HL-60/S4 treated with phorbol 12-myristate 13-acetate at 8.2 ng/mL for 4 days and 3 days (cell line): Measurements from ENCODE around the gene ARPP21.

Source experiments
- in situ Hi-C: fragments of 300-500 bp; cut with MboI; formaldehyde crosslinking; loops from 2 replicates; pipeline ENCODE4 v1.15.0; 2022; ENCODE audit warnings: low sequenced_read_pairs

ARPP21 gene

GRCh38 chr3:35641331-35641730 lies 2.0 kb downstream of the ARPP21 start:
- in situ Hi-C loops: no loop called here

GRCh38 chr3:35641920-35642527 lies 2.7 kb downstream of the ARPP21 start:
- in situ Hi-C loops: no loop called here

GRCh38 chr3:35643495-35643894 lies 4.2 kb downstream of the ARPP21 start:
- in situ Hi-C loops: no loop called here

- in situ Hi-C loops: no loop called here
Measured at GRCh38 chr3:35644451-35644850, 5.1 kb downstream of the ARPP21 start.

- in situ Hi-C loops: no loop called here
Measured at GRCh38 chr3:35645189-35645588, 5.9 kb downstream of the ARPP21 start.

- in situ Hi-C loops: no loop called here
Measured at GRCh38 chr3:35646081-35646480, 6.8 kb downstream of the ARPP21 start.

- in situ Hi-C loops: no loop called here
Measured at GRCh38 chr3:35647461-35647860, 8.1 kb downstream of the ARPP21 start.

- in situ Hi-C loops: no loop called here
Measured at GRCh38 chr3:35648347-35648746, 9.0 kb downstream of the ARPP21 start.

GRCh38 chr3:35649405-35649804 lies 10.1 kb downstream of the ARPP21 start:
- in situ Hi-C loops: no loop called here

- in situ Hi-C loops: no loop called here
Measured at GRCh38 chr3:35651426-35651825, 12.1 kb downstream of the ARPP21 start.

- in situ Hi-C loops: no loop called here
Measured at GRCh38 chr3:35651851-35652250, 12.5 kb downstream of the ARPP21 start.

GRCh38 chr3:35653347-35653746 lies 14.0 kb downstream of the ARPP21 start:
- in situ Hi-C loops: no loop called here

GRCh38 chr3:35654476-35654875 lies 15.2 kb downstream of the ARPP21 start:
- in situ Hi-C loops: no loop called here

GRCh38 chr3:35658686-35659085 lies 19.4 kb downstream of the ARPP21 start:
- in situ Hi-C loops: no loop called here

GRCh38 chr3:35659768-35660167 lies 20.4 kb downstream of the ARPP21 start:
- in situ Hi-C loops: no loop called here

- in situ Hi-C loops: no loop called here
Measured at GRCh38 chr3:35663471-35663870, 24.1 kb downstream of the ARPP21 start.

- in situ Hi-C loops: no loop called here
Measured at GRCh38 chr3:35664460-35664919, 25.2 kb downstream of the ARPP21 start.

- in situ Hi-C loops: no loop called here
Measured at GRCh38 chr3:35665390-35666055, 26.2 kb downstream of the ARPP21 start.

- in situ Hi-C loops: no loop called here
Measured at GRCh38 chr3:35666888-35667287, 27.6 kb downstream of the ARPP21 start.

GRCh38 chr3:35670408-35670965 lies 31.2 kb downstream of the ARPP21 start:
- in situ Hi-C loops: no loop called here

- in situ Hi-C loops: no loop called here
Measured at GRCh38 chr3:35671483-35671882, 32.2 kb downstream of the ARPP21 start.

GRCh38 chr3:35673017-35673416 lies 33.7 kb downstream of the ARPP21 start:
- in situ Hi-C loops: no loop called here
